ENCODE data around the gene TPRX1. TPM values are rescaled to one million over a fixed set of nuclear protein-coding genes. Genes with fewer than 3 reads are reported as not detected.

The TPRX1 gene
- total RNA-seq, 4 donors from 2014 or later: not detected

GRCh38 chr19:47839913-47840312, 35.6 kb upstream of the TPRX1 start:
- no peak overlapping the region for H3K4me3 ChIP-seq
- no peaks in the 10 kb centered on the region for H3K4me1 ChIP-seq
- DNase-seq: no peak
- TF ChIP-seq POLR2A (IDR thresholded peaks at IDR 0.05) (no peak), CTCF (IDR thresholded peaks at IDR 0.05) (no peak)
- intact Hi-C loops (cut with DNase I; ENCODE audit: low total_unique reads): no loop called here
- no peaks in the 10 kb centered on the region for H3K36me3 ChIP-seq
- no peaks in the 10 kb centered on the region for H3K9me3 ChIP-seq
- H3K27ac ChIP-seq: no peak overlapping the region
- H3K27me3 ChIP-seq: no peaks in the 10 kb centered on the region

- intact Hi-C loops (cut with DNase I; ENCODE audit: low total_unique reads): no loop called here
- no peaks in the 10 kb centered on the region for H3K36me3 ChIP-seq
- H3K27ac ChIP-seq: no peak overlapping the region
- H3K9me3 ChIP-seq: no peaks in the 10 kb centered on the region
- H3K4me3 ChIP-seq: no peak overlapping the region
- DNase-seq: no peak
- H3K4me1 ChIP-seq: no peaks in the 10 kb centered on the region
- TF ChIP-seq POLR2A (IDR thresholded peaks at IDR 0.05) (no peak), CTCF (IDR thresholded peaks at IDR 0.05) (no peak)
- H3K27me3 ChIP-seq: no peaks in the 10 kb centered on the region
These were observed 35.1 kb upstream of the TPRX1 start for GRCh38 chr19:47839411-47839810.

- Histone ChIP-seq H3K4me3 (no peak overlapping the region), H3K36me3 (no peaks in the 10 kb centered on the region), H3K9me3 (no peaks in the 10 kb centered on the region), H3K27me3 (no peaks in the 10 kb centered on the region), H3K27ac (no peak overlapping the region), H3K4me1 (no peaks in the 10 kb centered on the region)
- TF ChIP-seq CTCF (IDR thresholded peaks at IDR 0.05): no peak
- no peak for TF ChIP-seq POLR2A (IDR thresholded peaks at IDR 0.05)
- intact Hi-C loops (cut with DNase I; ENCODE audit: low total_unique reads): no loop called here
- DNase-seq: no peak
These were observed 31.7 kb upstream of the TPRX1 start for GRCh38 chr19:47836038-47836437.

- Histone ChIP-seq H3K36me3 (no peaks in the 10 kb centered on the region), H3K9me3 (no peaks in the 10 kb centered on the region), H3K4me3 (no peak overlapping the region), H3K27ac (no peak overlapping the region), H3K27me3 (no peaks in the 10 kb centered on the region), H3K4me1 (no peaks in the 10 kb centered on the region)
- DNase-seq: no peak
- intact Hi-C loops (cut with DNase I; ENCODE audit: low total_unique reads): no loop called here
- TF ChIP-seq CTCF (IDR thresholded peaks at IDR 0.05) (no peak), POLR2A (IDR thresholded peaks at IDR 0.05) (no peak)
These were observed 28.4 kb upstream of the TPRX1 start for GRCh38 chr19:47832723-47833122.

- Histone ChIP-seq H3K27me3 (no peaks in the 10 kb centered on the region), H3K9me3 (no peaks in the 10 kb centered on the region), H3K27ac (no peak overlapping the region), H3K4me3 (no peak overlapping the region), H3K36me3 (no peaks in the 10 kb centered on the region), H3K4me1 (no peaks in the 10 kb centered on the region)
- DNase-seq: no peak
- TF ChIP-seq POLR2A (IDR thresholded peaks at IDR 0.05): no peak
- no peak for TF ChIP-seq CTCF (IDR thresholded peaks at IDR 0.05)
- intact Hi-C loops (cut with DNase I; ENCODE audit: low total_unique reads): no loop called here
These were observed 22.4 kb upstream of the TPRX1 start for GRCh38 chr19:47826800-47827199.

Measured in uterus (tissue), 4 donors.